Activated CD8-positive, alpha-beta memory T cell treated with anti-CD3 and anti-CD28 coated beads for 24 hours (primary cell): ENCODE measurements around the gene MYMK.

ENCODE experiments used
- DNase-seq: peaks from one replicate; pipeline ENCODE4 v3.0.0-alpha.2; 2020

The MYMK gene

DNA sequence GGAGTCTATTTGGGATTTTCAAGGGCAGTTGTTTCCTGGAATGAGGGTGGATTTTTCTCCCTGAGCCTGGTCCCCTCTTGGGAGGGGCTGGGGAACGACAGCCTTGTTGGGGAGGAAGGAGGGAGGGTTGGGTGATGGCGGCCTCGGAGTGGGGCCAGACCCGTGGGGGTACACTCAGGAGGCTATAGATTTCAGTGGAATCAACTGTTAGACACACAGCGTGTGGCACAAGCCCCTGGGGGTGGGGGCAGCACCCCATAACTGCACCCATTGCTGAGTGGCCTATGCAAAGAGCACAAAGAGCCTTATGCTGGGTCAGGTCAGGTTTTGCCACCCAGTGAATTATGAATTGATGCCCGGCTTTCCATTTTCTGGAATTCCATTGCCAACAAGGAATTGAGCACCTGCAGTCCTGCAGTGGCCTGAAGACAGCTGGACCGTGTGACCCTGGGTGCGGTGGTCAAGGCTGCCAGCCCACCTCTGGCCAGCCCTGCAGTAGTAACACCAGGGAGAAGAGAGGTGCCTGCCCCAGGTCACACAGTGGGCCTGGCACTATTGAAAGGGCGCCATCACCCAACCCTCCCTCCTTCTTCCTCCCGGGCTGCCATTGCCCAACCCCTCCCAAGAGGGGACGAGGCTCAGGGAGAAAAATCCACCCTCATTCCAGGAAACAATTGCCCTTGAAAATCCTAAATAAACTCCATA lies 8.4 kb downstream of the MYMK start:
- no peak for DNase-seq

GRCh38 chr9:133515615-133516255 lies 9.0 kb downstream of the MYMK start:
- DNase-seq = no peak

GRCh38 chr9:133515240-133515610 lies 9.5 kb downstream of the MYMK start:
- no peak for DNase-seq

DNA sequence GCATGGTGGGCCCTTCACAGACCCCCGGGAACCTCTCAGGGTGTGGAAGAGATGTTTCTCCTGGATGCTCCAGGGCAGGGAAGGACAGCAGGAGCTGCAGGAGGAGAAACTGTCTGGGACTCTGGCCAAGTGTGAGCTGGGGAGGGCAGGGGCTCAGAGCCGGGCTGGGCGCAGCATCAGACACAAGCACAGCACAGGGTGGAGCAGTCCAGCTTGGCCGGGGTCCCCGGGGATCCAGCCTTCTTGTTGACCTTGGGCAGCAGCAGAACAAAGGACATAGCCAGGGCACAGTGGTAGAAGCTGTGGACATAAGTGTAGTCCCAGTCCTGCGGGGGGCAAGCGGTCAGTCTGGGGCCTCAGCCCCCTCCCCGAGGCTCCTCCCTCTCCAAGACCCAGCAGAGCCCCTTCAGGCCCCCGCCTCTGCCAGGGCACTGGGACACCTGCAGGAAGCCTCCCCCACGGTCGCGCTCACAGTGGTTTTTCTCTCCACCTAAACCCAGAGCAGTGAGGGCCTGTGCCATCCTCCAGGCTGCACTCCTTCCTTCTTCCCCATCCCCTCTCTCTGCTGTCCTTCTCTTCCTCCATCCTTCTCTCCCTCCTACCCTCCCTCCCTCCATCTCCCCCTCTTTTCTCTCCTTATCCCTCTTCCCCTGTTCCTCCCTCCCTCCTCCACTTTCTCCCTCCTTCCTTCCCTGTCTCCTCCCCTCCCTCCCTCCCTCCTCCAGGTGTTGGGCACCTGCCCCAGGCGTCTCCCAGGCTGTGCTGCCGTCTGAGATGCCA lies 10.1 kb downstream of the MYMK start:
- DNase-seq = no peak

GRCh38 chr9:133513214-133514100 lies 11.3 kb downstream of the MYMK start:
- no peak for DNase-seq

- no peak for DNase-seq
These were observed 12.2 kb downstream of the MYMK start for GRCh38 chr9:133512253-133513213.

DNA sequence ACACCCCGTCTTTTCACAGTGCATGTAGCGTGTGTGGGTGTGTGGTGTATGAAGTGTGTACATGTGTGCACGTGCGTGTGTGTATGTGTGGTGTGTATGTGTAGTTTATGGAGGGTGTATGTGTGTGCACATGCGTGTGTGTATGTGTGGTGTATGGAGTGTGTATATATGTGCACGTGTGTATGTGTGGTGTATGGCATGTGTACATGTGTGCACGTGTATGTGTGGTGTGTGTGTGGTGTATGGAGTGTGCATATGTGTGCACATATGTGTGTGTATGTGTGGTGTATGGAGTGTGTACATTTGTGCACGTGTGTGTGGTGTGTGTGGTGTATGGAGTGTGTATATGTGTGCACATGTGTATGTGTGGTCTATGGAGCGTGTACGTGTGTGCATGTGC lies 13.2 kb downstream of the MYMK start:
- no peak for DNase-seq

- DNase-seq = no peak
These were observed 13.7 kb downstream of the MYMK start for GRCh38 chr9:133510926-133511505.

DNA sequence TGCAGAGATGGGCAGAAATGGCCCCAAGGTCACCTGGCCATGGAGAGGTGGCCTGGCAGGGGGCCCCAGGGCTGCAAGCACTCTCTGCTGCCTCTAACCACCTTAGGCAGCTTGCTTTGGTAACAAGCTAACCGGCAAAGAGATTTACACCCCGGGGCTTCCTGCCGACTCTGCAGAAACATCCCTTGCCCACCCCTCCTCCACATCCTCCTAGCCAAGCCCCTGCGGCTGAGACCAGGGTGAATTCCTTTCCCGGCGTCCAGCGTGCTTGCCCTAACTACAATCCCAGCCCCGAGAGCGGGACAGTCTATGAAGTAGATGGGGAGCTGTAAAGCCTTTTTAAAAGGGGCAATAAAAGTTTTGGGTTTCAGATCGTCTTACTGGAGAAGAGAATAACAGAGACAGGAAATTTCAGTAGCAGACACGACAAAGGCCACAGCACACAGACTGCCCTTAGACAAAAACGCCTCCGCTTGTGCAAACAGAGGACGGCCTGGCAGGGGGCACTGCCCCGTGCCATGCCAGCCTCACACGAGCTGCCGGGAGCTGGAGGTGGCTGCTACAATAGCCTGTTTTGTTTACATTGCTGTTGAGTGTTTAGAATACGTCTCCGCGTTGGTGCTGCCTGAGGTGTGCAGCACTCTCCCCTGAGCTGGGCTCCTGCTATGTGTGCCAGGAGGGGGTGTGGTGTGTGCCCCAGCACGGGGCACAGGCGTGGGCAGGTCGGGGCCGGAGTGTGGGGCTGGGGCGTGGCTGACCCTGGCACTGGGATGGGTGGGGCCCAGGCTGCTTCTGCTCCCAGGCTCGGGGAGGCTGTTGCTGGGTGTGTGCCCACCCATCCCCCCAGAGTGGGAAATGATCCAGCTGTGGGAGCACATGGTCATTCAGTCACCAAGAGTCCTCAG lies 15.3 kb downstream of the MYMK start:
- peak; percentile 67 for DNase-seq

- DNase-seq = no peak
These were observed 16.7 kb downstream of the MYMK start for GRCh38 chr9:133508046-133508445.

GRCh38 chr9:133507246-133507965 lies 17.4 kb downstream of the MYMK start:
- no peak for DNase-seq

- DNase-seq = no peak
These were observed 18.1 kb downstream of the MYMK start for GRCh38 chr9:133506653-133507038.

DNA sequence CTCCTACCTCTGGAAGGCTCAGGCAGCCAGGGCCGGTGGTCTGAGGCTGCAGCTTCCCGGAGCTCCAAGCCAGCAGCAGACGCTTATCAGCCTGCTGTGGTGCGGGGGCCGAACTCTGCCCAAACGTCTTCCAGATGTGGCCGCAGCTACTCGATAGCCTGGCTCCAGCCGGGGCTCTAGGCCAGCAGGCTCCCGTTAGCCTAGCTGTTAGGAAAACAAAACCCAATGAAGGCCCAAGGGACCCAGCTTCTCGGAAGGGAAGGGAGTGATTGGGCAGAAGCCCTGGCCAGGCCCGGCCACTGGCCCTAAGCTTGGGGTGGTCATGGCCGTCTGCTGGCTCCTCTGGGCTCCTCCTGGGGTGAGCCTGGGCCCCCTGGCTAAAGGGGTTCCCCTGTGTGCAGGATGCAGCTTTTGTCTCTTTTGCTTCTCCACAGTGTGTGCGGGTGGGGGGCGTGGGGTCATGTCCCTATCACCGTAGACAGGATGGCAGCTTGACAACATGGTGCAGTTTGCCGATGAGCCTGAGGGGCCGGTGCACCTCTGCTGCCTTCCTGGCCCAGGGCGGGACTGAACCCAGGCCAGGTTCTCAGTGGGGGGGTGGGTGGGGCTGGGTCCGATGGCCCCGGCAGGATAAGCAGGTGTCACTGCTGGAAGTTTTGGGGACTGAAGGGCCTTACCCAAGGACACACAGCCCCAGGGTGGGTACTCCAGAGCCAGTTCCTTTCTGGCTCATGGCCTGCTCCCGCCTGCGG lies 18.7 kb downstream of the MYMK start:
- DNase-seq = no peak

DNA sequence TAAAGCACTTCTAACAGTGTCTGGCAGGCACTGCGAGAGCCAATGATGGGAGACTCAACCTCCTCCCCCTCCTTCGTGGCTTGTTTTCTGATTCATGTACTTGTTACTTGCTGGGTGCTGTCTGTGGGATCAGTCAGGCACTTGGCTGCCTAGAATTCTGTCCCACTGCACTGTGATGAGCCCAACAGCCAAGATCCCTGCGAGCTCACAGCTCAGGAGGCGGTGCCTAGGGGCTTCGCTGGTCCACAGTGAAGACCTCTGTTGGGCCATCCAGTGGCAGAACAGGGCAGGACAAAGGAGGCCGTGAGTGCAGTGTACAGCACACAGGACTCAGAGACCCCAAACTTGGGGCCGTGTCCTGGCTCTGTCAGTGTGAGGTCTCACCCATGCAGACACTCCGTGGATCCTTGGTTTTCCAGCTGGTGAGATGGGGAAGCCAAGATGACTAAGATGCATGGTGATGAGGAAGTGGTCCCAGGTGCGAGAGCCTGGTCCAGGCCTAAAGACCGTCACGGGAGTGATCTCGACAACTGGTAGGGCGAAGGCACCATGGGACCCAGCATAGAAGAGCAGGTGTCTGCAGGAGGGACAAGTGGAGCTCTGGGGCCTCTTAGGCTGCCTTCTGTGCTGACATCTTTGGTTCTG lies 19.5 kb downstream of the MYMK start:
- no peak for DNase-seq

GRCh38 chr9:133502112-133502511 lies 22.6 kb downstream of the MYMK start:
- DNase-seq = no peak

GRCh38 chr9:133499892-133500270 lies 24.9 kb downstream of the MYMK start:
- no peak for DNase-seq

DNA sequence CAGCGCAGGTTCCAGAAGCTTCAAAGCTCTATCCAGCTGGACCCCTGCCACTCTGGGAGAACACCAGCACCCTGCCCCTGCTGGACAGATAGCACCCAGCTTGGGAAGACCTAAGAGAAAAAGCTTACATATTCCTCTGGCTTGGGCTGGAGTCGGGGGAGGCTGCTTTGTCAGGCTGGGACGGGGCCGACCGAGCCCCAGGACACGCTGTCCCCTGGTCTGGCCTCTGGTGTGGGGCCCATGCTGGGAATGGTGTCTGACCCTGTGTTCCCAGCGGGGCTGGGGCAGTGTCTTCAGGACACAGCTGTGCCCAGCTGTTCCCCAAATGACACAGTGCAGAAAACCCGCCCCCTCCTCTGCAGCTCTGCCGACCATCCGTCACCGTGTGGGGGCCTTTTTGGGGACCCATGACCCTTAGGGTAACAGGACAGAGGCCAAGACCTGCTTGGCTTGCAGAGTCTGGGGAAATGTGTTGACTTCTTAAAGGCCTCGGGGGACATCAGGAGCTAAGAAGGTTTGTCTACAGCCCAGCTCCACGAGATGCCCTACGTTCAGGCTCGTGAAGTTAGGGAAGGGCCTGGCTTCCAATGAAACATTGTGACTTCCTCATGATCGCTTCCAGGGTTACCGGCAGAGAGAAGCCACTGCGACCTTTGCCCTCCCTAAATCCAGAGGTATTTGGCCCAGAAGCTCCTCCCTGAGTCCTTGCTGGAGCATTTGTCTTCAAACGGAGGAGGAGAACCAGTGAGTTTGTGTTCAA lies 25.4 kb downstream of the MYMK start:
- no peak for DNase-seq
